H9 (cell line): ENCODE measurements around the gene CASK. TPM values are rescaled to one million over a fixed set of nuclear protein-coding genes. Genes with fewer than 3 reads are reported as not detected.

Source experiments
- DNase-seq: peaks from one replicate; pipeline ENCODE4 v3.0.0-alpha.2; 2017
- H2AFZ ChIP-seq: one replicate; pipeline ENCODE4 v1.6.1; 2013; ENCODE audit warnings: mild to moderate bottlenecking, low read length, control low read depth, moderate library complexity
- H2AK5ac ChIP-seq: 2 replicates; pipeline ENCODE4 v1.6.1; 2013; ENCODE audit warnings: low read length, control low read depth, mixed read lengths; ENCODE audit not compliant: insufficient read length
- H2BK120ac ChIP-seq: one replicate; pipeline ENCODE4 v1.6.1; 2013; ENCODE audit warnings: low read depth, mild to moderate bottlenecking, low read length, control low read depth, inconsistent platforms; ENCODE audit not compliant: poor library complexity, severe bottlenecking
- H2BK12ac ChIP-seq: 2 replicates; pipeline ENCODE4 v1.6.1; 2013; ENCODE audit warnings: low read length, control low read depth, mixed read lengths, low read depth; ENCODE audit not compliant: insufficient read length
- H2BK15ac ChIP-seq: 2 replicates; pipeline ENCODE4 v1.6.1; 2013; ENCODE audit warnings: low read depth, low read length, control low read depth
- H2BK20ac ChIP-seq: one replicate; pipeline ENCODE4 v1.6.1; 2013; ENCODE audit warnings: low read depth, mild to moderate bottlenecking, low read length, control low read depth, inconsistent platforms; ENCODE audit not compliant: poor library complexity, severe bottlenecking
- H2BK5ac ChIP-seq: 2 replicates; pipeline ENCODE4 v1.6.1; 2013; ENCODE audit warnings: low read length, control low read depth, mixed read lengths; ENCODE audit not compliant: insufficient read length
- H3K14ac ChIP-seq: 2 replicates; pipeline ENCODE4 v1.6.1; 2013; ENCODE audit warnings: low read length, control low read depth; ENCODE audit not compliant: insufficient read depth
- H3K18ac ChIP-seq: 2 replicates; pipeline ENCODE4 v1.6.1; 2013; ENCODE audit warnings: low read depth, mild to moderate bottlenecking, mixed read lengths, low read length, control low read depth; ENCODE audit not compliant: insufficient read length
- H3K23ac ChIP-seq: 2 replicates; pipeline ENCODE4 v1.6.1; 2013; ENCODE audit warnings: low read length, control low read depth, mixed read lengths, low read depth; ENCODE audit not compliant: insufficient read length
- H3K23me2 ChIP-seq: 2 replicates; pipeline ENCODE4 v1.6.1; 2013; ENCODE audit warnings: low read depth, mild to moderate bottlenecking, mixed read lengths, low read length, control low read depth; ENCODE audit not compliant: insufficient read length, poor library complexity, severe bottlenecking
- H3K27ac ChIP-seq: 2 replicates; pipeline ENCODE4 v1.5.1; 2013; ENCODE audit warnings: low read length, control low read depth, mixed read lengths, low read depth; ENCODE audit not compliant: insufficient read length
- H3K27me3 ChIP-seq: 2 replicates; pipeline ENCODE4 v1.6.1; 2013; ENCODE audit warnings: low read length, control low read depth, inconsistent platforms; ENCODE audit not compliant: insufficient read depth
- H3K4ac ChIP-seq: 2 replicates; pipeline ENCODE4 v1.6.1; 2013; ENCODE audit warnings: low read depth, mild to moderate bottlenecking, control low read depth, inconsistent platforms, low read length, moderate library complexity
- H3K4me1 ChIP-seq: 2 replicates; pipeline ENCODE4 v1.6.1; 2013; ENCODE audit warnings: low read length, control low read depth, inconsistent platforms; ENCODE audit not compliant: insufficient read depth
- H3K4me2 ChIP-seq: 2 replicates; pipeline ENCODE4 v1.6.1; 2013; ENCODE audit warnings: low read length, control low read depth, mixed read lengths; ENCODE audit not compliant: insufficient read length, insufficient read depth
- H3K56ac ChIP-seq: 2 replicates; pipeline ENCODE4 v1.6.1; 2013; ENCODE audit warnings: low read depth, mild to moderate bottlenecking, mixed read lengths, low read length, control low read depth; ENCODE audit not compliant: insufficient read length
- H3K79me1 ChIP-seq: 2 replicates; pipeline ENCODE4 v1.6.1; 2013; ENCODE audit warnings: low read depth, mild to moderate bottlenecking, moderate library complexity, low read length, control low read depth, inconsistent platforms; ENCODE audit not compliant: insufficient read depth, poor library complexity, severe bottlenecking
- H3K79me2 ChIP-seq: 2 replicates; pipeline ENCODE4 v1.6.1; 2013; ENCODE audit warnings: low read length, control low read depth, inconsistent platforms; ENCODE audit not compliant: insufficient read depth
- H3K9ac ChIP-seq: 2 replicates; pipeline ENCODE4 v1.6.1; 2013; ENCODE audit warnings: low read length, control low read depth, mixed read lengths; ENCODE audit not compliant: insufficient read length; ENCODE audit errors: extremely low read depth
- H3K9me3 ChIP-seq: one replicate; pipeline ENCODE4 v1.6.1; 2013; ENCODE audit warnings: low read depth, low read length, inconsistent platforms; ENCODE audit not compliant: control insufficient read depth
- H3T11ph ChIP-seq: one replicate; pipeline ENCODE4 v1.6.1; 2013; ENCODE audit warnings: mild to moderate bottlenecking, low read length, control low read depth, inconsistent platforms
- H4K20me1 ChIP-seq: one replicate; pipeline ENCODE4 v1.6.1; 2013; ENCODE audit not compliant: control insufficient read depth, insufficient read length, insufficient read depth
- H4K5ac ChIP-seq: 2 replicates; pipeline ENCODE4 v1.6.1; 2013; ENCODE audit warnings: low read depth, mild to moderate bottlenecking, mixed read lengths, low read length, control low read depth; ENCODE audit not compliant: insufficient read length
- H4K8ac ChIP-seq: replicated peaks from 2 replicates; pipeline ENCODE4 v1.6.1; 2013; ENCODE audit warnings: low read length, control low read depth, mixed read lengths, low read depth; ENCODE audit not compliant: insufficient read length
- H4K91ac ChIP-seq: 2 replicates; pipeline ENCODE4 v1.6.1; 2013; ENCODE audit warnings: low read depth, mild to moderate bottlenecking, moderate library complexity, mixed read lengths, low read length, control low read depth; ENCODE audit not compliant: insufficient read length
- H3K27ac Mint-ChIP-seq, 3 experiments: 2 replicates in 2 of 3; 3 replicates in 1 of 3; pipeline ENCODE4 v1.8.0; 2020 to 2021; ENCODE audit warnings: mixed read lengths in 3 of 3, mild to moderate bottlenecking in 1 of 3, moderate library complexity in 1 of 3
- H3K27me3 Mint-ChIP-seq: 2 replicates; pipeline ENCODE4 v1.8.0; 2021; ENCODE audit warnings: low read depth, mild to moderate bottlenecking, moderate library complexity, mixed read lengths
- H3K36me3 Mint-ChIP-seq, 3 experiments: 2 replicates in 2 of 3; 3 replicates in 1 of 3; pipeline ENCODE4 v1.8.0; 2020 to 2021; ENCODE audit warnings: low read depth in 3 of 3, mixed read lengths in 3 of 3; ENCODE audit not compliant: insufficient read depth in 1 of 3
- H3K4me1 Mint-ChIP-seq, 2 experiments: 2 replicates each; pipeline ENCODE4 v1.8.0; 2020; ENCODE audit warnings: mixed read lengths in 2 of 2
- H3K4me3 Mint-ChIP-seq, 2 experiments: 2 replicates in 1 of 2; 3 replicates in 1 of 2; pipeline ENCODE4 v1.8.0; 2020 to 2021; ENCODE audit warnings: mild to moderate bottlenecking in 2 of 2, mixed read lengths in 2 of 2, moderate library complexity in 1 of 2
- H3K9me3 Mint-ChIP-seq, 2 experiments: 2 replicates in 1 of 2; 3 replicates in 1 of 2; pipeline ENCODE4 v1.8.0; 2020; ENCODE audit warnings: mild to moderate bottlenecking in 2 of 2, mixed read lengths in 2 of 2, moderate library complexity in 1 of 2
- WGBS: extraction: QIAGEN DNeasy Blood & Tissue Kit; methylation state at CpG from one replicate; pipeline ENCODE4 v1.1.7; 2013; ENCODE audit warnings: missing lambda C conversion rate, low lambda C conversion rate, mixed read lengths; ENCODE audit not compliant: insufficient read length; ENCODE audit errors: extremely low coverage; 5-methylcytosine and 5-hydroxymethylcytosine counted together
- total RNA-seq: library from RNA; stranded (reverse); gene quantifications from 2 replicates; pipeline ENCODE4 v1.2.1, GENCODE V29; 2021
- TF ChIP-seq, protein P1 (sequence below): fragments of 200-600 bp; sonication (generic); conservative IDR thresholded peaks from 3 replicates; pipeline ENCODE4 v1.8.0; 2021; ENCODE audit warnings: antibody characterized with exemption, mild to moderate bottlenecking

The CASK gene
- total RNA-seq, 1 experiment from 2014 or later, result 44.1 TPM

DNA sequence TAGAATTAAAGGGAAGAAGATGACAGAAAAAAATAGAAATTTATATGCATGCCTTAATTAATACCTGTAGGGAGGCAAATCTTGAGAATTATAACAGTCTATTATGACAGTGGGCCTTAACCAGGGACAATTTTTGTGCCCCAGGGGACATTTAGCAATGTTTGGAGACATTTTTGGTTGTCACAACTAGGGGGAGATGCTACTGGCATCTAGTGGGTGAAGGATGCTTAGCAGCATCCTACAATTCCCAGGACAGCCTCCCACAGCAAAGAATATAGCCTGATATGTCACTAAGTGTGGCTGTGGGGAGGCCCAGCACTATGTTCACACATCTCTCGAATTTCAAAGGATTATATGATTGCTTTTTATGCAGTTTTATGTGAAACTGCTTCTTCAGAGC, 188.8 kb downstream of the CASK start:
- Histone ChIP-seq H3K23me2 (no peaks in the 10 kb centered on the region), H4K91ac (no peak overlapping the region), H3K79me1 (no peaks in the 10 kb centered on the region), H4K8ac (no peak overlapping the region), H3T11ph (no peak overlapping the region), H3K27ac (no peak overlapping the region), H3K4me2 (no peak overlapping the region), H2BK5ac (no peak overlapping the region), H3K56ac (no peak overlapping the region), H2BK120ac (no peak overlapping the region), H3K4me1 (no peaks in the 10 kb centered on the region; the same call in 1 of the 2 replicates), H4K20me1 (no peaks in the 10 kb centered on the region), H3K23ac (no peak overlapping the region), H2AK5ac (no peak overlapping the region), H2AFZ (no peak overlapping the region), H2BK20ac (no peak overlapping the region), H3K9ac (no peak overlapping the region), H3K79me2 (no peaks in the 10 kb centered on the region), H2BK12ac (no peak overlapping the region), H3K14ac (no peak overlapping the region), H3K4ac (no peak overlapping the region), H3K18ac (no peak overlapping the region), H4K5ac (no peak overlapping the region), H3K9me3 (no peaks in the 10 kb centered on the region), H3K27me3 (no peaks in the 10 kb centered on the region), H2BK15ac (no peak overlapping the region)
- peaks cover 11 to 17% of the 10 kb centered on the region in 2 experiments for H3K4me1 Mint-ChIP-seq
- H3K9me3 Mint-ChIP-seq, result peaks cover 34 to 35% of the 10 kb centered on the region in 2 experiments
- H3K27ac Mint-ChIP-seq, result no peak overlapping the region
- no peak overlapping the region for H3K4me3 Mint-ChIP-seq
- no CpG with 5 or more reads among the region's 1 CpG for WGBS
- H3K36me3 Mint-ChIP-seq, result peaks cover 0 to 7% (median 0%) of the 10 kb centered on the region in 3 experiments; a peak in 2 of 7 replicates
- H3K27me3 Mint-ChIP-seq, result no peaks in the 10 kb centered on the region
- TF ChIP-seq, protein P1, sequence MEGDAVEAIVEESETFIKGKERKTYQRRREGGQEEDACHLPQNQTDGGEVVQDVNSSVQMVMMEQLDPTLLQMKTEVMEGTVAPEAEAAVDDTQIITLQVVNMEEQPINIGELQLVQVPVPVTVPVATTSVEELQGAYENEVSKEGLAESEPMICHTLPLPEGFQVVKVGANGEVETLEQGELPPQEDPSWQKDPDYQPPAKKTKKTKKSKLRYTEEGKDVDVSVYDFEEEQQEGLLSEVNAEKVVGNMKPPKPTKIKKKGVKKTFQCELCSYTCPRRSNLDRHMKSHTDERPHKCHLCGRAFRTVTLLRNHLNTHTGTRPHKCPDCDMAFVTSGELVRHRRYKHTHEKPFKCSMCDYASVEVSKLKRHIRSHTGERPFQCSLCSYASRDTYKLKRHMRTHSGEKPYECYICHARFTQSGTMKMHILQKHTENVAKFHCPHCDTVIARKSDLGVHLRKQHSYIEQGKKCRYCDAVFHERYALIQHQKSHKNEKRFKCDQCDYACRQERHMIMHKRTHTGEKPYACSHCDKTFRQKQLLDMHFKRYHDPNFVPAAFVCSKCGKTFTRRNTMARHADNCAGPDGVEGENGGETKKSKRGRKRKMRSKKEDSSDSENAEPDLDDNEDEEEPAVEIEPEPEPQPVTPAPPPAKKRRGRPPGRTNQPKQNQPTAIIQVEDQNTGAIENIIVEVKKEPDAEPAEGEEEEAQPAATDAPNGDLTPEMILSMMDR, result peak; percentile 61
- DNase-seq, result no peak
